Loucy (cell line): ENCODE measurements around the gene F12.

Experiments
- H2AFZ ChIP-seq: fragments of 200-600 bp; sonication (generic); 2 replicates; pipeline ENCODE4 v1.6.0; 2016; ENCODE audit warnings: antibody characterized with exemption, mild to moderate bottlenecking, low read length, moderate library complexity
- H3F3A ChIP-seq: fragments of 200-600 bp; 2 replicates; pipeline ENCODE4 v1.6.0; 2016; ENCODE audit warnings: antibody characterized with exemption, low read depth, mild to moderate bottlenecking
- H3K27me3 ChIP-seq: fragments of 200-600 bp; sonication (generic); 2 replicates; pipeline ENCODE4 v1.6.1; 2014; ENCODE audit warnings: low read length, mild to moderate bottlenecking; ENCODE audit not compliant: insufficient read depth, poor library complexity, severe bottlenecking
- H3K36me3 ChIP-seq: fragments of 200-600 bp; sonication (generic); 2 replicates; pipeline ENCODE4 v1.6.1; 2016; ENCODE audit warnings: low read length; ENCODE audit not compliant: insufficient read depth
- H3K4me1 ChIP-seq: fragments of 200-600 bp; sonication (generic); 2 replicates; pipeline ENCODE4 v1.5.1; 2014; ENCODE audit warnings: low read length, mild to moderate bottlenecking; ENCODE audit not compliant: insufficient read depth, poor library complexity, severe bottlenecking
- H3K4me2 ChIP-seq: fragments of 200-600 bp; sonication (generic); 2 replicates; pipeline ENCODE4 v1.6.0; 2014; ENCODE audit warnings: antibody characterized with exemption, low read length, low read depth, mild to moderate bottlenecking; ENCODE audit not compliant: poor library complexity, severe bottlenecking
- H3K4me3 ChIP-seq: fragments of 200-600 bp; sonication (generic); 2 replicates; pipeline ENCODE4 v1.5.1; 2014; ENCODE audit warnings: low read length, mild to moderate bottlenecking, mixed read lengths; ENCODE audit not compliant: poor library complexity, severe bottlenecking
- H3K79me2 ChIP-seq: fragments of 200-600 bp; sonication (generic); 2 replicates; pipeline ENCODE4 v1.6.1; 2014; ENCODE audit warnings: low read length; ENCODE audit not compliant: insufficient read depth
- H3K9ac ChIP-seq: fragments of 200-600 bp; sonication (generic); 2 replicates; pipeline ENCODE4 v1.6.0; 2014; ENCODE audit warnings: mild to moderate bottlenecking, low read depth, low read length, moderate library complexity; ENCODE audit not compliant: poor library complexity, severe bottlenecking
- H3K9me2 ChIP-seq: fragments of 200-600 bp; sonication (generic); replicated peaks from 2 replicates; pipeline ENCODE4 v1.6.1; 2016; ENCODE audit warnings: low read depth, low read length, mixed read lengths
- H3K9me3 ChIP-seq: fragments of 200-600 bp; sonication (generic); 2 replicates; pipeline ENCODE4 v1.6.1; 2014; ENCODE audit warnings: mild to moderate bottlenecking, antibody characterized with exemption, low read length, low read depth; ENCODE audit not compliant: insufficient read depth
- H4K20me1 ChIP-seq: fragments of 200-600 bp; sonication (generic); 2 replicates; pipeline ENCODE4 v1.6.0; 2014; ENCODE audit warnings: antibody characterized with exemption, low read length, mild to moderate bottlenecking; ENCODE audit not compliant: insufficient read depth, poor library complexity, severe bottlenecking
- CTCF ChIP-seq: fragments of 200-600 bp; sonication (generic); conservative IDR thresholded peaks from 2 replicates; pipeline ENCODE4 v1.5.1; 2014; ENCODE audit warnings: mild to moderate bottlenecking, antibody characterized with exemption, low read length
- EZH2phosphoT487 ChIP-seq: fragments of 200-600 bp; IDR thresholded peaks from 2 replicates; pipeline ENCODE4 v1.6.1; 2018; ENCODE audit warnings: antibody characterized with exemption, mild to moderate bottlenecking, moderate library complexity, borderline replicate concordance

The F12 gene

GRCh38 chr5:177393206-177393765 lies 16.1 kb downstream of the F12 start:
- Histone ChIP-seq H3K4me2 (no peak overlapping the region), H3K79me2 (no peaks in the 10 kb centered on the region), H3K4me3 (no peak overlapping the region), H3K36me3 (no peaks in the 10 kb centered on the region), H3K9me2 (no peaks in the 10 kb centered on the region), H2AFZ (no peak overlapping the region), H3K9me3 (no peaks in the 10 kb centered on the region), H3F3A (no peaks in the 10 kb centered on the region), H3K9ac (no peak overlapping the region), H3K4me1 (peaks cover 19% of the 10 kb centered on the region), H3K27me3 (no peaks in the 10 kb centered on the region), H4K20me1 (no peaks in the 10 kb centered on the region)
- TF ChIP-seq CTCF (no peak), EZH2phosphoT487 (no peak)

- no peak overlapping the region for H3K4me2 ChIP-seq
Observed at GRCh38 chr5:177392765-177393164, 16.6 kb downstream of the F12 start.

GRCh38 chr5:177390363-177391300 lies 18.7 kb downstream of the F12 start:
- Histone ChIP-seq H3K4me2 (peak overlapping the region; percentile 42), H4K20me1 (no peaks in the 10 kb centered on the region), H3F3A (no peaks in the 10 kb centered on the region), H2AFZ (no peak overlapping the region), H3K36me3 (no peaks in the 10 kb centered on the region), H3K4me3 (no peak overlapping the region), H3K4me1 (peaks cover 19% of the 10 kb centered on the region), H3K79me2 (no peaks in the 10 kb centered on the region), H3K9ac (peak overlapping the region; percentile 41), H3K27me3 (no peaks in the 10 kb centered on the region), H3K9me2 (no peaks in the 10 kb centered on the region), H3K9me3 (no peaks in the 10 kb centered on the region)
- TF ChIP-seq EZH2phosphoT487 = no peak
- TF ChIP-seq CTCF = peak; percentile 65

More at GRCh38 chr5:177392765-177393164, 16.6 kb downstream of the F12 start:
- TF ChIP-seq EZH2phosphoT487 (no peak), CTCF (no peak)
- H3F3A ChIP-seq = no peaks in the 10 kb centered on the region
- H3K79me2 ChIP-seq = no peaks in the 10 kb centered on the region
- H3K9me2 ChIP-seq = no peaks in the 10 kb centered on the region
- H3K4me3 ChIP-seq = no peak overlapping the region
- H3K36me3 ChIP-seq = no peaks in the 10 kb centered on the region
- H3K27me3 ChIP-seq = no peaks in the 10 kb centered on the region
- no peaks in the 10 kb centered on the region for H4K20me1 ChIP-seq
- H3K9me3 ChIP-seq = no peaks in the 10 kb centered on the region
- no peak overlapping the region for H3K9ac ChIP-seq
- H3K4me1 ChIP-seq = peaks cover 19% of the 10 kb centered on the region
- no peak overlapping the region for H2AFZ ChIP-seq
